PC-9 (cell line): ENCODE results near the gene PTPN22. TPM values are rescaled to one million over a fixed set of nuclear protein-coding genes. Genes with fewer than 3 reads are reported as not detected.

Experiments used
- BruUV-seq: library from RNA; stranded (reverse); fragments of 400-500 nt; replicated peaks from 2 replicates; lab custom pipeline; 2021; lab: Mats Ljungman, UMichigan
- CTCF ChIA-PET: fragments of 300-600 bp; sonication (Branson Sonifier 250); formaldehyde crosslinking; loops from one replicate; lab custom pipeline; 2022; ENCODE audit warnings: antibody characterized with exemption; lab: Charles Lee
- POLR2A ChIA-PET: fragments of 300-600 bp; sonication (Branson Sonifier 250); formaldehyde crosslinking; loops from one replicate; lab custom pipeline; 2022; ENCODE audit warnings: antibody characterized with exemption; ENCODE audit not compliant: unreplicated experiment; lab: Charles Lee
- DNase-seq, 2 experiments: peaks; one replicate each; pipeline versions ENCODE4 v3.0.0 to v3.0.0-alpha.2; 2015 to 2022; ENCODE audit warnings: mixed read lengths in 1 of 2
- H2AFZ ChIP-seq: fragments of 200-600 bp; sonication (generic); 2 replicates; pipeline ENCODE4 v1.8.1; 2017; ENCODE audit warnings: antibody characterized with exemption
- H3F3A ChIP-seq: fragments of 200-600 bp; sonication (generic); 2 replicates; pipeline ENCODE4 v1.8.1; 2017; ENCODE audit warnings: antibody characterized with exemption, mild to moderate bottlenecking, low read depth; ENCODE audit not compliant: insufficient read depth
- H3K27ac ChIP-seq: fragments of 200-600 bp; sonication (generic); 2 replicates; pipeline ENCODE4 v1.6.1; 2016; ENCODE audit warnings: mixed run types
- H3K27me3 ChIP-seq: fragments of 200-600 bp; sonication (generic); 2 replicates; pipeline ENCODE4 v1.6.1; 2016; ENCODE audit warnings: low read depth, mixed run types; ENCODE audit not compliant: insufficient read depth
- H3K36me3 ChIP-seq: fragments of 200-600 bp; sonication (generic); 2 replicates; pipeline ENCODE4 v1.6.1; 2016; ENCODE audit warnings: low read depth, mixed run types
- H3K4me1 ChIP-seq: fragments of 200-600 bp; sonication (generic); replicated peaks from 2 replicates; pipeline ENCODE4 v1.6.1; 2016; ENCODE audit warnings: mixed run types; ENCODE audit not compliant: insufficient read depth
- H3K4me2 ChIP-seq: fragments of 200-600 bp; sonication (generic); 2 replicates; pipeline ENCODE4 v1.6.1; 2017; ENCODE audit warnings: mixed run types
- H3K4me3 ChIP-seq: fragments of 200-600 bp; sonication (generic); 2 replicates; pipeline ENCODE4 v1.6.1; 2016; ENCODE audit warnings: mixed run types
- H3K79me2 ChIP-seq: fragments of 200-600 bp; sonication (generic); 2 replicates; pipeline ENCODE4 v1.6.1; 2017; ENCODE audit warnings: low read depth, mixed run types
- H3K9me2 ChIP-seq: fragments of 200-600 bp; sonication (generic); 2 replicates; pipeline ENCODE4 v1.8.1; 2017; ENCODE audit warnings: mild to moderate bottlenecking; ENCODE audit not compliant: insufficient read depth
- H3K9me3 ChIP-seq: fragments of 200-600 bp; sonication (generic); 2 replicates; pipeline ENCODE4 v1.8.1; 2016; ENCODE audit warnings: low read depth; ENCODE audit not compliant: insufficient read depth
- H4K20me1 ChIP-seq: fragments of 200-600 bp; sonication (generic); 2 replicates; pipeline ENCODE4 v1.8.1; 2017; ENCODE audit not compliant: insufficient read depth
- EZH2 ChIP-seq: fragments of 200-600 bp; sonication (generic); IDR thresholded peaks from 2 replicates; pipeline ENCODE4 v1.8.0; 2017; ENCODE audit warnings: antibody characterized with exemption, low read depth
- intact Hi-C: fragments of 100-400 bp; cut with micrococcal nuclease; formaldehyde crosslinking; loops from one replicate; pipeline ENCODE4 v1.10.0; 2022; ENCODE audit not compliant: unreplicated experiment
- total RNA-seq: library from RNA; stranded (reverse); gene quantifications from 2 replicates; pipeline ENCODE4 v1.2.3, GENCODE V29; 2021
- TF ChIP-seq, protein P1 (sequence below): fragments of 200-600 bp; sonication (generic); conservative IDR thresholded peaks from 2 replicates; pipeline ENCODE4 v1.6.1; 2017; ENCODE audit warnings: mixed run types, antibody characterized with exemption, mild to moderate bottlenecking, moderate library complexity

PTPN22 gene
- total RNA-seq, 1 experiment from 2014 or later, result 0.11 TPM

- Histone ChIP-seq H3F3A (no peaks in the 10 kb centered on the region), H3K9me2 (no peaks in the 10 kb centered on the region), H3K4me3 (no peak overlapping the region), H3K27me3 (no peaks in the 10 kb centered on the region), H3K9me3 (no peaks in the 10 kb centered on the region), H3K79me2 (peaks cover 28% of the 10 kb centered on the region), H3K27ac (no peak overlapping the region), H4K20me1 (peaks cover 7% of the 10 kb centered on the region; the same call in 1 of the 2 replicates), H3K4me1 (no peaks in the 10 kb centered on the region), H3K36me3 (peaks cover 26% of the 10 kb centered on the region), H2AFZ (no peak overlapping the region), H3K4me2 (no peak overlapping the region)
- ChIA-PET POLR2A (no interaction called here), CTCF (no interaction called here)
- no TSS peak for BruUV-seq
- intact Hi-C loops, result no loop called here
- no peak for TF ChIP-seq EZH2
- no peak for DNase-seq
These were observed 77.4 kb downstream of the PTPN22 start for GRCh38 chr1:113793878-113794834.

GRCh38 chr1:113792986-113793385 is 78.5 kb downstream of the PTPN22 start:
- no peak for TF ChIP-seq EZH2
- TF ChIP-seq, protein P1, sequence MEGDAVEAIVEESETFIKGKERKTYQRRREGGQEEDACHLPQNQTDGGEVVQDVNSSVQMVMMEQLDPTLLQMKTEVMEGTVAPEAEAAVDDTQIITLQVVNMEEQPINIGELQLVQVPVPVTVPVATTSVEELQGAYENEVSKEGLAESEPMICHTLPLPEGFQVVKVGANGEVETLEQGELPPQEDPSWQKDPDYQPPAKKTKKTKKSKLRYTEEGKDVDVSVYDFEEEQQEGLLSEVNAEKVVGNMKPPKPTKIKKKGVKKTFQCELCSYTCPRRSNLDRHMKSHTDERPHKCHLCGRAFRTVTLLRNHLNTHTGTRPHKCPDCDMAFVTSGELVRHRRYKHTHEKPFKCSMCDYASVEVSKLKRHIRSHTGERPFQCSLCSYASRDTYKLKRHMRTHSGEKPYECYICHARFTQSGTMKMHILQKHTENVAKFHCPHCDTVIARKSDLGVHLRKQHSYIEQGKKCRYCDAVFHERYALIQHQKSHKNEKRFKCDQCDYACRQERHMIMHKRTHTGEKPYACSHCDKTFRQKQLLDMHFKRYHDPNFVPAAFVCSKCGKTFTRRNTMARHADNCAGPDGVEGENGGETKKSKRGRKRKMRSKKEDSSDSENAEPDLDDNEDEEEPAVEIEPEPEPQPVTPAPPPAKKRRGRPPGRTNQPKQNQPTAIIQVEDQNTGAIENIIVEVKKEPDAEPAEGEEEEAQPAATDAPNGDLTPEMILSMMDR, result no peak
- H4K20me1 ChIP-seq, result 0 out of 2 replicates have a peak, but pooled peaks cover 3% of the 10 kb centered on the region
- no peaks in the 10 kb centered on the region for H3K4me1 ChIP-seq
- H3K79me2 ChIP-seq, result peaks cover 29% of the 10 kb centered on the region
- no peaks in the 10 kb centered on the region for H3K27me3 ChIP-seq
- H3K27ac ChIP-seq, result no peak overlapping the region
- POLR2A ChIA-PET, result no interaction called here
- no peaks in the 10 kb centered on the region for H3K9me3 ChIP-seq
- no peak for DNase-seq
- H3K4me3 ChIP-seq, result no peak overlapping the region
- no peaks in the 10 kb centered on the region for H3F3A ChIP-seq
- no peak overlapping the region for H3K4me2 ChIP-seq
- intact Hi-C loops, result no loop called here
- no peaks in the 10 kb centered on the region for H3K9me2 ChIP-seq
- CTCF ChIA-PET, result no interaction called here
- BruUV-seq, result no TSS peak
- no peak overlapping the region for H2AFZ ChIP-seq
- H3K36me3 ChIP-seq, result peaks cover 26% of the 10 kb centered on the region

DNA sequence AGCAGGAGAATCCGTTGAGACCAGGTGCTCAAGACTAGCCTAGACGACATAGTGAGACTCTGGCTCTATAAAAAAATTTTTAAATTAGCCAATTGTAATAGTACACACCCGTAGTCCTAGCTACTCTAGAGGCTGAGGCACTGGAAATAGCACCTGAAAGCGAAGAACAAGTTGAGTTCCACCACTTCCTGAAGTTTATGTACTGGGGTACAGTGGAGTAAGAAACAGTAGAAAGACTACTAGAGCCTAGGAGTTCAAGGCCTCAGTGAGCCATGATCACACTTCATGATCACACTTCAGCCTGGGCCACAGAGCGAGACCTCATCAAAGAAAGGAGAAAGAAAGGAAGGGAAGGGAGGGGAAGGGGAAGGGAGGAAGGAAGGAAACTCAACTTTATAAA is 79.0 kb downstream of the PTPN22 start:
- BruUV-seq, result no TSS peak
- H3K79me2 ChIP-seq, result peaks cover 33% of the 10 kb centered on the region
- no peak overlapping the region for H3K27ac ChIP-seq
- no peak for DNase-seq
- CTCF ChIA-PET, result no interaction called here
- H3K36me3 ChIP-seq, result peaks cover 21% of the 10 kb centered on the region
- no peaks in the 10 kb centered on the region for H3K9me3 ChIP-seq
- no peak overlapping the region for H3K4me3 ChIP-seq
- POLR2A ChIA-PET, result no interaction called here
- no peak for TF ChIP-seq EZH2
- TF ChIP-seq, protein P1, result no peak
- H3F3A ChIP-seq, result no peaks in the 10 kb centered on the region
- no peak overlapping the region for H3K4me2 ChIP-seq
- 0 out of 2 replicates have a peak, but pooled peaks cover 3% of the 10 kb centered on the region for H4K20me1 ChIP-seq
- no peaks in the 10 kb centered on the region for H3K27me3 ChIP-seq
- no peaks in the 10 kb centered on the region for H3K4me1 ChIP-seq
- no peaks in the 10 kb centered on the region for H3K9me2 ChIP-seq
- H2AFZ ChIP-seq, result no peak overlapping the region
- intact Hi-C loops, result no loop called here
